Glutamatergic neuron (in vitro differentiated cells): Measurements from ENCODE around the gene DLEU7. TPM values are rescaled to one million over a fixed set of nuclear protein-coding genes. Genes with fewer than 3 reads are reported as not detected.

Experiments
- DNase-seq: peaks from one replicate; pipeline ENCODE4 v3.0.0; 2022
- H3K27ac Mint-ChIP-seq: one replicate; pipeline ENCODE4 v1.8.0; 2020; ENCODE audit warnings: mild to moderate bottlenecking, mixed read lengths, inconsistent platforms; ENCODE audit not compliant: unreplicated experiment
- H3K27me3 Mint-ChIP-seq: one replicate; pipeline ENCODE4 v1.8.0; 2020; ENCODE audit warnings: mild to moderate bottlenecking, moderate library complexity, mixed read lengths, inconsistent platforms; ENCODE audit not compliant: unreplicated experiment
- H3K36me3 Mint-ChIP-seq: one replicate; pipeline ENCODE4 v1.8.0; 2020; ENCODE audit warnings: mild to moderate bottlenecking, mixed read lengths, inconsistent platforms; ENCODE audit not compliant: unreplicated experiment
- H3K4me1 Mint-ChIP-seq: one replicate; pipeline ENCODE4 v1.8.0; 2020; ENCODE audit warnings: mild to moderate bottlenecking, low read depth, mixed read lengths, inconsistent platforms; ENCODE audit not compliant: unreplicated experiment
- H3K4me3 Mint-ChIP-seq: one replicate; pipeline ENCODE4 v1.8.0; 2020; ENCODE audit warnings: mild to moderate bottlenecking, mixed read lengths, inconsistent platforms; ENCODE audit not compliant: unreplicated experiment
- H3K9me3 Mint-ChIP-seq: one replicate; pipeline ENCODE4 v1.8.0; 2020; ENCODE audit warnings: mild to moderate bottlenecking, moderate library complexity, mixed read lengths, inconsistent platforms; ENCODE audit not compliant: unreplicated experiment
- CTCF ChIP-seq: fragments of 200-600 bp; sonication (generic); IDR thresholded peaks from one replicate; pipeline ENCODE4 v1.5.0; 2021; ENCODE audit not compliant: partially characterized antibody, unreplicated experiment
- total RNA-seq: library from RNA; stranded (reverse); fragmentation: NEBNext Ultra II Directional; extraction: Animal tissue kit (Norgen Biotek cat#: 25700); gene quantifications from one replicate; pipeline ENCODE4 v1.2.1, GENCODE V29; 2021; ENCODE audit not compliant: unreplicated experiment

DLEU7 gene
- total RNA-seq, 1 donor from 2014 or later, result 2.3 TPM

- Mint-ChIP-seq H3K9me3 (peaks cover 1% of the 10 kb centered on the region), H3K4me1 (no peaks in the 10 kb centered on the region), H3K27me3 (peaks cover 2% of the 10 kb centered on the region), H3K36me3 (peaks cover 8% of the 10 kb centered on the region), H3K27ac (no peak overlapping the region), H3K4me3 (no peak overlapping the region)
- no peak for DNase-seq
- TF ChIP-seq CTCF, result no peak
Observed at GRCh38 chr13:50829896-50830295, 13.6 kb downstream of the DLEU7 start.

- H3K4me3 Mint-ChIP-seq, result no peak overlapping the region
- TF ChIP-seq CTCF, result no peak
- H3K4me1 Mint-ChIP-seq, result no peaks in the 10 kb centered on the region
- H3K36me3 Mint-ChIP-seq, result peaks cover 8% of the 10 kb centered on the region
- peaks cover 1% of the 10 kb centered on the region for H3K9me3 Mint-ChIP-seq
- no peak for DNase-seq
- peaks cover 2% of the 10 kb centered on the region for H3K27me3 Mint-ChIP-seq
- no peak overlapping the region for H3K27ac Mint-ChIP-seq
Observed at GRCh38 chr13:50829226-50829625, 14.3 kb downstream of the DLEU7 start.

- H3K36me3 Mint-ChIP-seq, result no peaks in the 10 kb centered on the region
- no peak overlapping the region for H3K4me3 Mint-ChIP-seq
- H3K9me3 Mint-ChIP-seq, result no peaks in the 10 kb centered on the region
Observed at GRCh38 chr13:50826035-50826434, 17.5 kb downstream of the DLEU7 start.

GRCh38 chr13:50812242-50812641, 31.2 kb downstream of the DLEU7 start:
- Mint-ChIP-seq H3K9me3 (no peaks in the 10 kb centered on the region), H3K4me1 (peaks cover 2% of the 10 kb centered on the region), H3K36me3 (no peaks in the 10 kb centered on the region), H3K27me3 (peaks cover 1% of the 10 kb centered on the region), H3K27ac (no peak overlapping the region), H3K4me3 (no peak overlapping the region)
- no peak for DNase-seq
- TF ChIP-seq CTCF, result no peak

More at GRCh38 chr13:50826035-50826434, 17.5 kb downstream of the DLEU7 start:
- no peaks in the 10 kb centered on the region for H3K27me3 Mint-ChIP-seq
- no peak for TF ChIP-seq CTCF
- H3K4me1 Mint-ChIP-seq, result no peaks in the 10 kb centered on the region
- no peak overlapping the region for H3K27ac Mint-ChIP-seq
- DNase-seq, result no peak

GRCh38 chr13:50810998-50811397, 32.5 kb downstream of the DLEU7 start:
- no peak for DNase-seq
- Mint-ChIP-seq H3K4me1 (peaks cover 2% of the 10 kb centered on the region), H3K9me3 (no peaks in the 10 kb centered on the region), H3K4me3 (no peak overlapping the region), H3K36me3 (peaks cover 2% of the 10 kb centered on the region), H3K27ac (no peak overlapping the region), H3K27me3 (peaks cover 1% of the 10 kb centered on the region)
- TF ChIP-seq CTCF, result no peak
